Thymus (tissue), 11 donors: ENCODE results near the gene ZBP1. TPM values are rescaled to one million over a fixed set of nuclear protein-coding genes. Genes with fewer than 3 reads are reported as not detected.

ENCODE experiments used
- DNase-seq, 9 donors: peaks; one replicate each; pipeline ENCODE4 v3.0.0-alpha.2; 2013; ENCODE audit warnings: low spot score in 9 of 9, low read depth in 6 of 9, missing footprints in 1 of 9
- H3K27ac ChIP-seq, 2 donors: one replicate each; pipeline ENCODE4 v1.5.1; 2013; ENCODE audit warnings: control low read depth in 1 of 2, low read depth in 1 of 2, low read length in 1 of 2, mild to moderate bottlenecking in 1 of 2, moderate library complexity in 1 of 2
- H3K27me3 ChIP-seq, 2 donors: one replicate each; pipeline ENCODE4 v1.5.1; 2013; ENCODE audit warnings: low read length in 1 of 2; ENCODE audit not compliant: control insufficient read depth in 2 of 2, insufficient read depth in 1 of 2
- H3K36me3 ChIP-seq, 2 donors: one replicate each; pipeline ENCODE4 v1.5.1; 2013; ENCODE audit warnings: low read length in 1 of 2, mild to moderate bottlenecking in 1 of 2, moderate library complexity in 1 of 2; ENCODE audit not compliant: control insufficient read depth in 2 of 2, insufficient read depth in 2 of 2
- H3K4me1 ChIP-seq, 2 donors: one replicate each; pipeline ENCODE4 v1.5.1; 2013; ENCODE audit warnings: low read length in 2 of 2; ENCODE audit not compliant: control insufficient read depth in 2 of 2, insufficient read depth in 2 of 2
- H3K4me3 ChIP-seq, 2 donors: one replicate each; pipeline ENCODE4 v1.5.1; 2013; ENCODE audit warnings: low read length in 2 of 2, control low read depth in 1 of 2, mild to moderate bottlenecking in 1 of 2
- H3K9me3 ChIP-seq, 2 donors: one replicate each; pipeline ENCODE4 v1.5.1; 2013; ENCODE audit warnings: low read length in 1 of 2, mild to moderate bottlenecking in 1 of 2; ENCODE audit not compliant: control insufficient read depth in 2 of 2, insufficient read depth in 1 of 2
- WGBS: extraction: QIAGEN DNeasy Blood & Tissue Kit; methylation state at CpG from one replicate; pipeline ENCODE4 v1.1.7; 2013; 5-methylcytosine and 5-hydroxymethylcytosine counted together
- polyA plus RNA-seq: library from polyadenylated mRNA; stranded (reverse); fragments of 200-250 nt; gene quantifications from one replicate; pipeline ENCODE4 v1.2.3, GENCODE V29; 2013
- total RNA-seq: library from RNA; stranded (reverse); fragments of 120-200 nt; gene quantifications from one replicate; pipeline ENCODE4 v1.2.4, GENCODE V29; 2013
- donor health status: healthy.

ZBP1 gene
- total and polyA plus RNA-seq, 2 donors = 2.0 to 3.4 TPM

DNA sequence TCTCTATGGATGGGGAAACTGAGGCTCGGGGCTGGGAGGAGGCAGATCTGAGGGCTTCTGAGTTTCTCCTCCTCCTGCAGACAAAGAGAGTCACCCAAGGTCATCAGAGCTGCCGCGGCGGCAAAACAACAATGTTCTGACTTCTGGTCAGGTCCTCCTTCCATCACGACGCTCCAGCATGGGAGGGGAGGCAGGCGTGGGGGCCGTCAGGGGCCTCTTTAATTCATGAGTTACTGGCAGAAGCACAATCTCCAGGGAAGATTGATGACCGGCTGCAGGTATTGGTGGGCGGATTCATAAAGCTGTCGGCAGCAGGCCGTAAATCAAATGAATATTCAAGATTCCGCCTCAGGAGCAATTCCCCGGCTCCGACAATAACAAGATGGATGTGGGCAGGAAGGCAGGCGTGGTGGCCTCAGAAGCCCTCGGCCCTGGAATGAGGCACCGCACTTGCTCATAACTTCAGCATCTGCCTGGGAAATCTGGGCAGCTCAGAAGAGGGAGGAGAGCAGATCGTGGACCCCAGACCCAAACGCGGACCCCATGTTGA, 40.3 kb downstream of the ZBP1 start:
- DNase-seq = no peak
- Histone ChIP-seq H3K36me3 (no peaks in the 10 kb centered on the region), H3K27ac (no peak overlapping the region), H3K4me3 (no peak overlapping the region), H3K4me1 (no peaks in the 10 kb centered on the region), H3K27me3 (peaks cover 7 to 43% of the 10 kb centered on the region in 2 donors), H3K9me3 (no peaks in the 10 kb centered on the region)
- WGBS = 35% methylated on average over 21 of the region's 21 CpGs

DNA sequence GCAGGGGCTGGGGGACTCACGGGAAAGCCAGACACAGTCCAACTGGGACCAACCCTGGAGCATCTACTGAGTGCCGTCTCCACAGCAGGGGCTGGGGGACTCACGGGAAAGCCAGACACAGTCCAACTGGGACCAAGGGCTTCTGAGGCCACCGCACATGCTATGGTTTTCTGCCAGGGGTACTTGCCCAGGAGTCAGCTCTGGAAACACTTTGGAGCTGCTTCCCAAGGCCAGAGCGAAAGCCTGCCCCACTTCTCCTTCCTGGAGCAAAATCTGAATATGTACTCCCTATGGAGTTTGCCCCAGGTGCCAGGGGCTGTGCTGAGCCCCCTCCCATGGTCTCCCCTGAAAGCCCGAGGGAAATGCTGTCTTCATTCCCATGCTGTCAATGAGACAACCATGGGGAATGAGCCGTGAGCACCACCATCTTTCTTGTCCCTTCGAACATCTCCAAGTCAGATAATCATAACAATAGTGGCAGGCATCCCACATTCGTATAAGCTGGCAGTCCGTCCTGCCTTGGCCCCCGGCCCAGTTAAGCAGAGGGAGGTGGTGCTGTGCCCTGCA, 40.8 kb downstream of the ZBP1 start:
- DNase-seq = no peak
- H3K27me3 ChIP-seq = peaks cover 7 to 41% of the 10 kb centered on the region in 2 donors
- 79% methylated on average over 11 of the region's 11 CpGs for WGBS

DNA sequence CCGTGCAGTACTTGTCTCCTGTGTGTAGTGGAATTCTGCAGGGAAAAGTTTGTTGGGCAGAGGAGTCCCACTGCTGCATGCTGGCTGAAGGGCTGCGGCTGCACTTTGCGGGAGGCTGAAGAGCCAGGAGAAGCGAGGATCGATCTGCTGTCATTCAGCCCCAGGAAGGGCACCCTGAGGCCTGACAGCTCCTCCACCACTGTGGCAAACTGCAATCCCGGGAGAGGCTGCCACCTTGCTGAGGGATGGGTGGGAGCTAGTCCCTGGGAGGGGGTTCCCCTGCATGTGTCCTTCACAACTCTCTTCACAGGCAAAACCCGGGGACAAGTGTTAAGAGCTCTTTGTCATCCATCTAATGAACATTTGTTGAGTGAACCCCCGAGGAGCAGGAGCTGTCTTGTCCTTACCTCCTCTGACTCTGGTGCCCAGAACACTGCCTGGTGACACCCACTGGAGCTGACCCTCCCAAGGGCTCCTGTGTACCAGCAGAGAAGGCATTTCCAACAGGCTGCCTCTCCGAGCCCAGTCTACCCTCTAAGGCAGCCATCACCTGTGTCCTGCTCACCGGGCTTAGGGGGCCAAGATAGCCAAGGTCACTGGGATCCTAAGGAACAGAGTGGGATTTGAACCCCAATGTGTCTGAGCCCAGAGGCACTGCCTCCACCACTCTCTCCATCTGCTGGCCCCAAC, 41.6 kb downstream of the ZBP1 start:
- no peaks in the 10 kb centered on the region for H3K9me3 ChIP-seq
- WGBS = 88% methylated on average over 10 of the region's 10 CpGs
- H3K27me3 ChIP-seq = peaks cover 7 to 41% of the 10 kb centered on the region in 2 donors
- H3K4me3 ChIP-seq = no peak overlapping the region
- no peak overlapping the region for H3K27ac ChIP-seq
- no peaks in the 10 kb centered on the region for H3K4me1 ChIP-seq
- no peak for DNase-seq
- H3K36me3 ChIP-seq = no peaks in the 10 kb centered on the region

More for the DNA sequence above, 40.8 kb downstream of the ZBP1 start:
- Histone ChIP-seq H3K4me3 (no peak overlapping the region), H3K36me3 (no peaks in the 10 kb centered on the region), H3K9me3 (no peaks in the 10 kb centered on the region), H3K4me1 (no peaks in the 10 kb centered on the region), H3K27ac (no peak overlapping the region)

DNA sequence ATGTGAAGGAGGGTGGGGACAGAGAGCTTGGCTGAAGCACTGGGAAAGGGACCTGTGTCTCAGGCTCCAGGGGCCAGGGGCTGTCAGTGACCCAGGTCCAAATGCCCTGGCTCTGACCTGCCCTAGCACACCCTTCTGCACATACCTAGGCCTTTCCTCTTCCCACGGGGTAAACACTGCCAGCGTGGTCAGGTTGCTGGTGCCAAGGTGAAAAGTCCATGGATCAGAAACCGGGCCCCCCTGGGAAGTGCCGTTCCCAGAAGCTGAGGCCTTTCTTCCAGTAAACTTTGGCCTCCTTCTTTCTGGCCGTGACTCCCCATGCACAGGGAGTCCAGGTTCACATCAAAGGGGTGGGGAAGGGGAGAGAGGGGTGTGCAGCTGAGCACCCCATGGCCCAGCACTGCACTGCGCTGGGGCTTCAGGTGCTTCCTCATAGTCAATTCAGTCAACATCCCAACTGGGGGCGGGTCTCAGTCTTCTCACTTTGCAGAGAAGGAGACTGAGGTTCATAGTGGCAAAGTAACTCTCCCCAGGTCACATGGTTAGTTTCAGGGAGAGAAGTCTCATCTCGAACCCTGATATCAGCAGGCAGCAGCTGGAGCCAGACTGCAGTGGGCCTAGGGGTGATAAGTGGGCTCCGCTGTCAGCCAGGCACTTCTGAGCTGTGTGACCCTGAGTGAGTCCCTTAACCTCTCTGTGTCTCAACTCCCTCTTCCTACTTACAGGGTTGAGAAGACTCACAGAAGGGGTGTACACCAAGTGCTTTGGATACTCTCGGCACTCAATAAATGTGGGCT, 42.3 kb downstream of the ZBP1 start:
- Histone ChIP-seq H3K27me3 (peaks cover 7 to 43% of the 10 kb centered on the region in 2 donors), H3K4me3 (no peak overlapping the region), H3K4me1 (no peaks in the 10 kb centered on the region), H3K27ac (no peak overlapping the region), H3K9me3 (no peaks in the 10 kb centered on the region), H3K36me3 (no peaks in the 10 kb centered on the region)
- 88% methylated on average over 10 of the region's 10 CpGs for WGBS
- no peak for DNase-seq

DNA sequence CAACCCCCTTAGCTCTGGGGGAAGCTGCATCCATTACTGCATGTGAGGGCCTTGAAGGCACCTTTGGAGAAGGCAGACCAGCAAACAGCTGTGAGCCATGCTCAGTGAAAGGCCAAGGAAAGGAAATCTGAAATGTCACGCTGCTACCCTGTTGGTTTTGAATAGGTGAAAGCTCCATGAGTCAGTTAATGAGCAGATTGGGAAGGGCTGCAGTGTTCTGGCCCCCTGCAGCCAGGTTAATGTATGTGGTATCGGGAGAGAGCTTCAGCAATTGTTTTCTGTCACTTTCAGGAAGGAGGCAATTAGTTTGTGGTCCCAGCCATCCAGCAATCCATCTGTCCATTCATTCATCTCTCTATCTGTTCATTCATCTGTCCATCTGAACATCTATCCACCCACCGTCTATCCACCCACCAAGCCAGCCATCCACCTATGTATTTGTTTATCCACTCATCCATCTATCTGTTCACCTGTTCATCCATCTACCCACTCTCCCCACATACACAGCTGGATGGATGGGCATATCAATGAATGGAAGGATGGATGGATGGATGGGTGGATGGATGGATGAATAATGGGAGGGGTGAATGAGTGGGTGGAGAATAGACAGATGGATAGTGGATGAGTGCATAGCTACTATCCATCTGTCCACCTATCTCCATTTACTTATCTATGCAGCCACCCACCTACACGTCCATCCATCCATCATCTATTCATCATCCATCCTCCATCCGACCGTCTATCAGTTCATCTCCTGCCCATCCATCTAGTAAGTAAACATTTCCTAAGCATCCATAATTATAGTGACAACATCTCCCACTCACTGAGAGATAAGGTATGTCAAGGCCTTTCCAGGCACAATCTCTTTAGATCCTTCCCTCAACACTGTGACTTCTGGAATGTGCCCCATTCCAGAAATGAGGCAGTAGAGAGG, 43.3 kb downstream of the ZBP1 start:
- H3K9me3 ChIP-seq = no peaks in the 10 kb centered on the region
- H3K4me3 ChIP-seq = no peak overlapping the region
- no peaks in the 10 kb centered on the region for H3K36me3 ChIP-seq
- H3K27ac ChIP-seq = no peak overlapping the region
- H3K27me3 ChIP-seq = peaks cover 7 to 41% of the 10 kb centered on the region in 2 donors
- no peak for DNase-seq
- WGBS = 94% methylated on average over 6 of the region's 6 CpGs
- H3K4me1 ChIP-seq = no peaks in the 10 kb centered on the region

DNA sequence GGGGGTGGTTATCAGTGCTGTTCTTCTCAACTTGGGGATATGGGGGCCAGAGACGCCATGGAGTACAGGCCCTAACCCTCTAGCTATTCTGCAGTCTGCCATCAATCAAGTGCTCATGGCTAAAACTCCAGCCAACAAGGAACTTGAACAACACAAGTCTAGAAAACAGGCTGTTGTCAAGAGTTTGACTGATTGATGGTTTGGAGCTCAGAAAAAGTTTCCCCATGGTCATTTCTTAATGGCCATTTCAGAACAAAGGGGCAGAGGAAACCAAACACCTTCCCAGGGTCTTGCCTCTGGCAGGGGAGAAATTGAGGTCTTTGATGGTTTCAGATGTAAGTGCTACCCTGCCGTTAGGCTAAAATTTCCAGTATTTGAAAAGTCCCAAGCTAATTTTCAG, 44.2 kb downstream of the ZBP1 start:
- DNase-seq = no peak
- H3K27ac ChIP-seq = no peak overlapping the region
- H3K27me3 ChIP-seq = peaks cover 7 to 32% of the 10 kb centered on the region in 2 donors
- 75% methylated on average over 2 of the region's 2 CpGs for WGBS
- H3K9me3 ChIP-seq = no peaks in the 10 kb centered on the region
- no peaks in the 10 kb centered on the region for H3K4me1 ChIP-seq
- no peaks in the 10 kb centered on the region for H3K36me3 ChIP-seq
- no peak overlapping the region for H3K4me3 ChIP-seq

DNA sequence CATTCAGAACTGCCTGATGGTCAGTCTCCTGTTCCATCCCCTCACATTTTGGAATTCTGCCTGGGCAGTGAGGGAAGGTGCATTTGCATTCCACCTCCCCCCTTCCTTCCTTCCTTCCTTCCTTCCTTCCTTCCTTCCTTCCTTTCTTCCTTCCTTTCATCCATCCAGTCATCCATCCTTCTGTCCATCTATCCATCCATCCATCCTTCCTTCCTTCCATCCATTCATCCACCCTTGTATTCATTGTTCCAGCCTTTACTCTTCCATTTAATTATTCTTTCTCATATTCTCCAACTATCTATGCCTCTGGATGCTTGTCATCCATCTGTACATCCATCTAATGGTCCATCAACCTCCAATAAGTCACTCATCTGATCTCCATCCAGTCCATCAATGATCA, 45.3 kb downstream of the ZBP1 start:
- no peaks in the 10 kb centered on the region for H3K4me1 ChIP-seq
- no peak overlapping the region for H3K27ac ChIP-seq
- H3K27me3 ChIP-seq = peaks cover 2 to 22% of the 10 kb centered on the region in 2 donors
- no peaks in the 10 kb centered on the region for H3K9me3 ChIP-seq
- no peak overlapping the region for H3K4me3 ChIP-seq
- H3K36me3 ChIP-seq = no peaks in the 10 kb centered on the region
- no peak for DNase-seq

DNA sequence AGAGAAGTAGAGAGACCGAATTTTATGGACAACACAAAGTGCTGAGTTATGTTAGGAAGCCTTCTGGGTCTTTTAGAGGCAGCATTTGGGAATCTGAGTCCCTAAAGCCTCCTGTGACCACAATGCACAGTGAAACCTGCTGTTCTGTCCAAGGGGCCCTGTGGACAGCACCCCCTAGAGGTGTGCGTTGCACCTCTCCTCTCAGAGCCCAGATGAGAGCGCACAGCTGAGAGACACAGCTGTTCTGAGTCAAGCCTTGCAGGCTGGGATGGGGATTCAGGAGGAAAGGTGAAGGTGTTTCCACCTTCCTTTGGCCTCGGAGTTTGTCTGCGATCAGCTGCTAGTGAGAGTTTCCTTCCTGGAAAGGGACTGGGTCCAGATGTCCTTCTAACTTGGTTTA, 46.3 kb downstream of the ZBP1 start:
- Histone ChIP-seq H3K4me1 (no peaks in the 10 kb centered on the region), H3K27me3 (peaks cover 0 to 11% of the 10 kb centered on the region in 2 donors), H3K4me3 (no peak overlapping the region), H3K27ac (no peak overlapping the region), H3K36me3 (no peaks in the 10 kb centered on the region), H3K9me3 (no peaks in the 10 kb centered on the region)
- DNase-seq = no peak
- 47% methylated on average over 5 of the region's 5 CpGs for WGBS
